Endometrial microvascular endothelial cells (primary cell): ENCODE results near the gene CCDC17. TPM values are rescaled to one million over a fixed set of nuclear protein-coding genes. Genes with fewer than 3 reads are reported as not detected.
"Not testable (repeated sequence)": the region's sequence is repeated elsewhere in the genome, so short reads cannot be mapped to it uniquely, and the experiment has no call there.

Experiments used
- in situ Hi-C: cut with HindIII; loops from 2 replicates; pipeline ENCODE4 v1.10.0; 2017; ENCODE audit warnings: low sequenced_read_pairs, low pct_unique_long_range_greater_than_20kb; ENCODE audit errors: inconsistent ontology term
- total RNA-seq: library from RNA; depleted of rRNA; stranded (reverse); fragments of >200 nt; gene quantifications from one replicate; pipeline ENCODE4 v1.2.3, GENCODE V29; 2015; ENCODE audit errors: inconsistent ontology term

CCDC17 gene
- total RNA-seq, 1 donor from 2014 or later = not detected

- in situ Hi-C loops = no loop called here
These were observed 5.2 kb upstream of the CCDC17 start for GRCh38 chr1:45629035-45629434.

DNA sequence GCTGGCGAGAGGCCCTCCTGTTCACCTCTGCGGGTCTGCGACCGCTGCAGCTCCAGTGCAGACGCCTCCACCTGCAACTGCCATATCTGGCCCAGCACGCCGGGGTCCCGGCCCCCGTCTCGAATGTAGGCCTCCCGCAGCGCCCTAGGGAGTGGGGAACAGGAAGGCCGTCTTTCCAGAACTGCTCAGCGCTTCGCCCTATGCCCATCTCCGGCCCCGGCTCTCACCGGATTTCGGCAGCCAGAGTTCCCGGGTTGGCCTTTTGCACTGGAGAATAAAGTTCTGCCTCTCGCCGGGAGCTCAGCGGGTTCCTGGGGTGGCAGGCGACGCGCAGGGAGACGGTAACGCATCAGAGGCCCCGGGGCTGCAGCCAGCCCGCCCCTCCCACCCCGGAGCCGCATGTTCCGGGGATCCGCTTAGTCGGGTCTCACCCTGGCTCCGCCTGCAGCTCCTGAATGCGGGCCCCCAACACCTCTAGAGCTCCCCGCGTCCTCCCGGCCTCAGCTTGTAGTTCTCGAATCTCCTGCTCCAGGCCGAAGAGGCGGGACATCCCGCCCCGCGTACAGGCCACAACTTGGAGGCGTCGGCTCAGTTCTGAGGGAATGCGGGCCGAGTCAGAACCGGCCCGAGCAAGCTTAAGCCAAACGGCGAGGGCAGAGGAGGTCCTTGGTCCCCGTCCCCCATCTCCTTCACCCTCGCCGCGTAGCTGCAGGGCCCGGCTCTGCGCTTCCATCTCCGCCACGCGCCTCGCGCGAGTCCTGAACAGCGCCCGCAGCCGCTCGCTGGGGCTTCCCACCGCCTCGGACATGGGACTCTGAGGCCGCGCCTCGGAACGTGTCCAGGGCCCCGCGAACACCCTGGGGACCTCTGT is 1.1 kb downstream of the CCDC17 start:
- in situ Hi-C loops = no loop called here

DNA sequence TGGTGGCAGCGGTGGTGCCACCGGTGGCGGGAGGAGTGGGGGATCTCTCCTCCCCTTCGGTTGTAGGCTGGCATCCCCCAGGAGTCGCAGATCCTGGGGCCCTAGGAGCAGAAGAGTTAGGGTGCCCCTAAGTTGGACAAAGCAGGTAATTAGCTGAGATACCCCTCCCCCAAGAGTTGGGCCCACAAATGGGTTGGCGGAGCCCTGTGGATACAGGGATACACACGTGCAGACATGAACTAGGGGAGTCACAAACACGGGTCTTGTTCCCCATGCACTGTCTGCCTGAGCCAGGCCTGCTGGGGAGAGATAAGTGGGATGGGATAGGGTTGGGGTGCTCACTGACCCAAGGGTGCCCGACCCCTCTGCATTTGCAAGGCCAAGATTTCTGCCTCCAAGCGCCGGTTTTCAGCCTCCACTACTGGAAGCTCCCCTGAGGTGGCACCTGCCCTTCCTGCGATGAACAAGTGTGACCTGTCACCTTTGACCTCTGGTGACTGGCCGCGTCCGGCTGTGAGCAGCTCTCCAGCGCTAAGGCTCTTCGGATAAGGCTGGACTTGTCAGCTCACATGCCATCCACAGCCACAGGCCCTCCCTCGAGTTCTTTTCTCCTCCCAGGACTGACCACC is 1.8 kb downstream of the CCDC17 start:
- in situ Hi-C loops = no loop called here

GRCh38 chr1:45621501-45621836 is 2.4 kb downstream of the CCDC17 start:
- in situ Hi-C loops = no loop called here

DNA sequence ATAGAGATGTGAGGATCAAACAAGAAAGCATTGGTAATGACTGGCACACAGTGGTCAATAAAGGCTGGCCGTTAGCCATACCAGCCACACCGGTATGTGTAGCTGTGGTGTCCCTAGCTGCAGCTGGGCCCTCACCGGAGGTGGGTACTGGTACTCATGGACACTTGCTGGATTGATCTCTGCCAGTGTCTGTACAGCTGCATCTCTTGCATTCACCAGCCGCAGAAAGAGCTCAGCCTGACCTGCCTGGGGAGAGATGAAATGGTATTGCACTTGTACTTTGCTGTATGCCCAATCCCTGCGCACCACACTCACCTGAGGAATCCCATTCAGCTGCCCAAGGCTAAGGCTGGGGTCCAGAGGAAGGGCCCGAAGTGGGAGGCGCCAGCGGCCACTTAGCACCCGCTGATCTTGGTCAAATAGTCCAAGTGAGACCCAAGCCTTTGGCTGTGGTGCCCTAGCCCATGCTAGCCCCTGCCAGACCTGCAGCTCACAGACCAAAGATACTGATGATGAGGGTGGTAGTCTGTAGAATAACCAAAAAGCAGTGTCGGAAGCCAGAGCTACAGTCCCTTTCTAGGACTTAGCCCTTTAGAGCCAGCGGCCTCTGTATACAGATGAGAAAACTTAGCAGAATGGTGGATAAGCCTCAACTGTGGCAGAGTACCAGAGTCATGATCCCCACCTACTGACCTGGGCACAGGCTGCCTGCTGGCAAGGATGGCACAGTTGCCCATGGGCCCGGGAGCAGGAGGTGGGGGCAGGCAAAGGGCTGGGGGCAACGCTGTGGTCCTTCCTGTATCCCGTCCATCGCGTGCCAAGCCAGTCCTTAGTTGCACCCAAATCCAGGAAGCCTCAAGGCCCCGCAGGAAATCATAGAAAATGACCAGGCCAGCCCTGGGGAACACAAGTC is 3.0 kb downstream of the CCDC17 start:
- in situ Hi-C loops = no loop called here

DNA sequence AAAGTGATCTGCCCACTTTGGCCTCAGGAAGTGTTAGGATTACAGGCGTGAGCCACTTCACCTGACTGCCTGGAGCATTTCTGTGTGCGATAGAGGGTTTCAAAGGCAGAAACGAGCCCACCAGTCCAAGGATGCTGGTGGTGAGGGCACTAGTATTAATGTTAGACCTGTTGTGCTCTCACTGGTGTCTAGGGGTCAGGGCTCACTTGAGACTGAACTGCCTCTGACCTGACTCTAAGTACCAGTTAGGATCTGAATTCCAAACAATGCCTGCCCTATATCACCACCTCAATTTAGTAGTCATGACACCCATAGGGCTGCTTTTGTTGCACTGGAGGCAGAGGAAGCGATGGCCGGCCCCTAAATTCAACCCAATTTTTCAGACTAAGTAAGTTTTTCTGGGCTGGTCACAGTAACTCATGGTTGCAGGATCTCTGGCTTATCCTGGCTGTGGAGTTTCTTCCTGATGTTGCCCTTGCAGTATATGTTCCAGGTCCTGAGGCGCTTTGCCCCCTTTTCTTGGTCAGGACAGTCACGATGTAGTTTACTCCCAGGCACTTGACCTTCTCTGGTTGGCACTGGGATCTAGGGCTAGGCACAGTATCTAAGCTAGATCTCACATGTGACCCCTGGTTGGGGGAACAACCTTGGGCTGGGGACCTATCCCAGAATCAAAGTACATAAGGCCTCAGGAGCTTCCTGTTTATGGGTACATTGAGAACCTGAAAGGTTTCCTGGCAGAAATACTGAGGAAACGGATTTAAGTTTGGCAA is 4.5 kb downstream of the CCDC17 start:
- in situ Hi-C loops = no loop called here

- in situ Hi-C loops = no loop called here
These were observed 6.2 kb downstream of the CCDC17 start for GRCh38 chr1:45617618-45618017.

- in situ Hi-C loops = no loop called here
These were observed 8.0 kb downstream of the CCDC17 start for GRCh38 chr1:45615885-45616284.

DNA sequence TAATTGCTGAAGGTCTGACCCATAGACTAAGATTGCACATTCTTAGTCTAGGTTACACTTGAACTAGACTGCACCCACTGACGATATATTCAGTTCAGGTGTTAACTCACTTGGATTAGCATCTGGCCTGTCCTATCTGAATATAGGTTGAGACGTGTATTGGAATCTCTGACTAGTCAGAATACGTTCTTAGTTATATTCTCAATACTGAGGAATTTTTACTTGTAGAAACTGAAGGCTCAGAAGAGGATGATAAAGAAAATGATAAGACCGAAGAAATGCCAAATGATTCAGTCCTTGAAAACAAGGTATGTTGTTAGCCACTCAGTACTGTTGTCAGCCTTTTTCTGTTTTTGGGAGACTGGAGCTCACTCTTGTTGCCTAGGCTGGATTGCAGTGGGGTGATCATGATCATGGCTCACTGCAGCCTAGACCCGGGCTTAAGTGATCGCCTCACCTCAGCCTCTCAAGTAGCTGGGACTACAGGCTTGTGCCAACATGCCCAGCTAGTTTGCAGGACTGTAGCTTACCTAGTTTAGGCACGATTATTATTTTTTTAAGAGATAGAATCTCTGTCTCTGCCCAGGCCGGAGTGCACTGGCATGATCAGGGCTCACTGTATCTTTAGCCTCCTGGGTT is 10.8 kb downstream of the CCDC17 start:
- in situ Hi-C loops = no loop called here

- in situ Hi-C loops = no loop called here
These were observed 13.1 kb downstream of the CCDC17 start for GRCh38 chr1:45610589-45611226.

GRCh38 chr1:45608175-45609156 is 15.4 kb downstream of the CCDC17 start:
- in situ Hi-C loops = no loop called here

DNA sequence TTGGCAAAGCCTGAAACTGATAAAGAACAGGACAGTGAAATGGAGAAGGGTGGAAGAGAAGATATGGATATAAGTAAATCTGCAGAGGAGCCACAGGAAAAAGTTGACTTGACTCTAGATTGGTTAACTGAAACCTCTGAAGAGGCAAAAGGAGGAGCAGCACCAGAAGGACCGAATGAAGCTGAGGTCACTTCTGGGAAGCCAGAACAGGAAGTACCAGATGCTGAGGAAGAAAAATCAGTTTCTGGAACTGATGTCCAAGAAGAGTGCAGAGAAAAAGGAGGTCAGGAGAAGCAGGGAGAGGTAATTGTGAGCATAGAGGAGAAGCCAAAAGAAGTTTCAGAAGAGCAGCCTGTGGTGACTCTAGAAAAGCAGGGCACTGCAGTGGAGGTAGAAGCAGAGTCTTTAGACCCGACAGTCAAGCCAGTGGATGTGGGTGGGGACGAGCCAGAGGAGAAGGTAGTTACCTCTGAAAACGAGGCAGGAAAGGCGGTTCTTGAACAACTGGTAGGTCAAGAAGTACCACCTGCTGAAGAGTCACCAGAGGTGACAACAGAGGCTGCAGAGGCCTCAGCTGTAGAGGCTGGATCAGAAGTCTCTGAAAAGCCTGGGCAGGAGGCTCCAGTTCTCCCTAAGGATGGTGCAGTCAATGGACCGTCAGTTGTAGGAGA is 16.3 kb downstream of the CCDC17 start:
- in situ Hi-C loops = no loop called here

- in situ Hi-C loops = no loop called here
These were observed 19.6 kb downstream of the CCDC17 start for GRCh38 chr1:45604239-45604638.

DNA sequence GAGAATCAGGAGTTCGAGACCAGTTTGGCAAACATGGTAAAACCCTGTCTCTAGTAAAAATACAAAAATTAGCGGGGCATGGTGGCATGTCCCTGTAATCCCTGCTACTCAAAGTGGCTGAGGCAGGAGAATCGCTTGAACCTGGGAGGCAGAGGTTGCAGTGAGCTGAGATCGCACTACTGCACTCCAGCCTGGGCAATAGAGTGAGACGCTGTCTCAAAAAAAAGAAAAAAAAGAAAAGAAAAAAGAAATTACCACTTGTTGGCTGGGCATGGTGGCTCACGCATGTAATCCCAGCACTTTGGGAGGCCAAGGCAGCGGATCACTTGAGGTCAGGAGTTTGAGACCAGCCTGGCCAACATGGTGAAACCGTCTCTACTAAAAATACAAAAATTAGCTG is 27.1 kb downstream of the CCDC17 start:
- in situ Hi-C loops = not testable (repeated sequence)

DNA sequence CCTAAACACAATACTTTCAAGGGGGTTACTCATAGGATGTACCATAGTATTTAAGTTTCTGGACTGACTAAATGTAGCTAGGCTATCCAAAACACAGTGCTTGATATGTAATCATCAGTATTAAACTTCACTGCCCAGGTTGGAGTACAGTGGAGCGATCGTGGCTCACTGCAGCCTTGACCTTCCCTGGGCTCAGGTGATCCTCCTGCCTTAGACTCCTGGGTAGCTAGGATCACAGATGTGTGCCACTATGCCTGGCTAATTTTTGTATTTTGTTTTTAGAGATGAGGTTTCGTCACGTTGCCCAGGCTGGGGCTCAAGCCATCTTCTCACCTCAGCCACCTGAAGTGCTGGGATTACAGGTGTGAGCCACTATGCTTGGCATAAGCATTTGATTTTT is 29.4 kb downstream of the CCDC17 start:
- in situ Hi-C loops = no loop called here

DNA sequence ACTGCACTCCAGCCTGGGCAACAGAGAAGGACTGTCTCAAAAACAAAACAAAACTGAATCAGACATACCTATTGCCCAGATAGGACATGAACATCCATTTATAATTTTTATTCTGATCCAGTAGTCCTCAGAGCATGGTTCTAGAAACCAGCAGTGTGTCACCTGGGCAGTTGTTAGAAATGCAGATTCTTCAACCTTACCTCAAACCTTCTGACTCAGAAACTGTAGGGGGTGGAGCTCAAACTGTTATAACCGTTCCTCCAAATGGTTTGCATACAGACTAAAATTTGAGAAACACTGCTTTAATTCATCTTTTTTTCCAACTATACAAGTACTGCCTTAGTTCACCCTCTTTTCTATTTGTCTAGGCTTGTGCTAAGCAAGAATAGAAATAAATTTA is 34.0 kb downstream of the CCDC17 start:
- in situ Hi-C loops = no loop called here
